ENCODE results near the gene KLHDC1.

DNA sequence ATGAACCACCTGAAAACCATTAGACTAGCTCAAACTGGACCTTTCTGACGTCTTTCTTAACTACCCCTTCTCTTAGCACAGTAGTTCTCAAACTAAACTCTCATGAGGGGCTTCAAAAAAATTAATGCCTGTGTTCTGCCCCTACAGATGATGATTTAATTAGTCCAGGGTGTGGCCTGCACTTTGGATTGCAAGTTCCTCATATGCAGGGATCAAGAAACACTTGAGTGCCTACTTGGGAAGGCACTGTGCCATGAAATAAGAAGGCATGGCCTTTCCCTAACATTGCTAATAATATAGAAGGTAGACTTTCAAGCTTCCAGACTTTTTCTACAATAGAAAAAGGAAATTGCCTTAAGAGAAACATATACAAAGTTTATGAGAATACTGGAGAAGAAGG is 52.3 kb downstream of the KLHDC1 start:
- TF ChIP-seq, protein P1, sequence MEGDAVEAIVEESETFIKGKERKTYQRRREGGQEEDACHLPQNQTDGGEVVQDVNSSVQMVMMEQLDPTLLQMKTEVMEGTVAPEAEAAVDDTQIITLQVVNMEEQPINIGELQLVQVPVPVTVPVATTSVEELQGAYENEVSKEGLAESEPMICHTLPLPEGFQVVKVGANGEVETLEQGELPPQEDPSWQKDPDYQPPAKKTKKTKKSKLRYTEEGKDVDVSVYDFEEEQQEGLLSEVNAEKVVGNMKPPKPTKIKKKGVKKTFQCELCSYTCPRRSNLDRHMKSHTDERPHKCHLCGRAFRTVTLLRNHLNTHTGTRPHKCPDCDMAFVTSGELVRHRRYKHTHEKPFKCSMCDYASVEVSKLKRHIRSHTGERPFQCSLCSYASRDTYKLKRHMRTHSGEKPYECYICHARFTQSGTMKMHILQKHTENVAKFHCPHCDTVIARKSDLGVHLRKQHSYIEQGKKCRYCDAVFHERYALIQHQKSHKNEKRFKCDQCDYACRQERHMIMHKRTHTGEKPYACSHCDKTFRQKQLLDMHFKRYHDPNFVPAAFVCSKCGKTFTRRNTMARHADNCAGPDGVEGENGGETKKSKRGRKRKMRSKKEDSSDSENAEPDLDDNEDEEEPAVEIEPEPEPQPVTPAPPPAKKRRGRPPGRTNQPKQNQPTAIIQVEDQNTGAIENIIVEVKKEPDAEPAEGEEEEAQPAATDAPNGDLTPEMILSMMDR (conservative IDR thresholded peaks at IDR 0.05; ENCODE audit: low read length), result no peak
- TF ChIP-seq EZH2phosphoT487 (IDR thresholded peaks at IDR 0.05; ENCODE audit: borderline replicate concordance), result no peak
